ENCODE data around the gene TTC36.

The TTC36 gene

DNA sequence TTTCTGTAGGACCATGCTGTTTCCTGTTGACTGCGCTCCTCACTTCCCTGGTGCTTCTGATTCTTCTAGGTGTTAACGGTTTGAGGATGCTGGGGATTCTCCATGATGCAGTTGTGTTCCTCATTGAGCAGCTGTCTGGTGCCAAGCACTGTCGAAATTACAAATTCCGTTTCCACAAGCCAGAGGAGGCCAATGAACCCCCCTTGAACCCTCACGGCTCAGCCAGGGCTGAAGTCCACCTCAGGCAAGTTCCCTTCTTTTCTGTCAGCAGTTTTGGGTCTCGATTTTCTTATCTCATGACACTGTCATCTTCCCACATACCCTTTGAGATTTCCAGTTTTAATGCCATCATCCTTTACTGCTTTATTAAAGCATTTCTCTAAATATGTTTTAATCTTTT, 7.7 kb upstream of the TTC36 start:
- H3K9me3 ChIP-seq (ENCODE audit: insufficient read depth, low read depth, low read length), result no peaks in the 10 kb centered on the region
- H3K9ac ChIP-seq (ENCODE audit: low read depth, low read length, poor library complexity, severe bottlenecking), result no peak overlapping the region
- peaks cover 88% of the 10 kb centered on the region for H3K36me3 ChIP-seq (ENCODE audit: insufficient read depth, low read length)
- H3K9me2 ChIP-seq (replicated peaks; ENCODE audit: low read depth, low read length), result no peaks in the 10 kb centered on the region
- no peak overlapping the region for H3K4me3 ChIP-seq (ENCODE audit: low read length, poor library complexity, severe bottlenecking)
- no peak overlapping the region for H2AFZ ChIP-seq (ENCODE audit: low read length)
- H3F3A ChIP-seq (ENCODE audit: low read depth), result no peaks in the 10 kb centered on the region
- no peaks in the 10 kb centered on the region for H3K79me2 ChIP-seq (ENCODE audit: insufficient read depth, low read length)
- no peak for TF ChIP-seq EZH2phosphoT487 (IDR thresholded peaks at IDR 0.05; ENCODE audit: borderline replicate concordance)
- TF ChIP-seq, protein P1, sequence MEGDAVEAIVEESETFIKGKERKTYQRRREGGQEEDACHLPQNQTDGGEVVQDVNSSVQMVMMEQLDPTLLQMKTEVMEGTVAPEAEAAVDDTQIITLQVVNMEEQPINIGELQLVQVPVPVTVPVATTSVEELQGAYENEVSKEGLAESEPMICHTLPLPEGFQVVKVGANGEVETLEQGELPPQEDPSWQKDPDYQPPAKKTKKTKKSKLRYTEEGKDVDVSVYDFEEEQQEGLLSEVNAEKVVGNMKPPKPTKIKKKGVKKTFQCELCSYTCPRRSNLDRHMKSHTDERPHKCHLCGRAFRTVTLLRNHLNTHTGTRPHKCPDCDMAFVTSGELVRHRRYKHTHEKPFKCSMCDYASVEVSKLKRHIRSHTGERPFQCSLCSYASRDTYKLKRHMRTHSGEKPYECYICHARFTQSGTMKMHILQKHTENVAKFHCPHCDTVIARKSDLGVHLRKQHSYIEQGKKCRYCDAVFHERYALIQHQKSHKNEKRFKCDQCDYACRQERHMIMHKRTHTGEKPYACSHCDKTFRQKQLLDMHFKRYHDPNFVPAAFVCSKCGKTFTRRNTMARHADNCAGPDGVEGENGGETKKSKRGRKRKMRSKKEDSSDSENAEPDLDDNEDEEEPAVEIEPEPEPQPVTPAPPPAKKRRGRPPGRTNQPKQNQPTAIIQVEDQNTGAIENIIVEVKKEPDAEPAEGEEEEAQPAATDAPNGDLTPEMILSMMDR (conservative IDR thresholded peaks at IDR 0.05; ENCODE audit: low read length), result no peak
- H3K27me3 ChIP-seq (ENCODE audit: insufficient read depth, low read length, poor library complexity, severe bottlenecking), result no peaks in the 10 kb centered on the region
- H3K4me2 ChIP-seq (ENCODE audit: low read depth, low read length, poor library complexity, severe bottlenecking), result no peak overlapping the region
- no peaks in the 10 kb centered on the region for H3K4me1 ChIP-seq (ENCODE audit: insufficient read depth, low read length, poor library complexity, severe bottlenecking)
- no peaks in the 10 kb centered on the region for H4K20me1 ChIP-seq (ENCODE audit: insufficient read depth, low read length, poor library complexity, severe bottlenecking)

DNA sequence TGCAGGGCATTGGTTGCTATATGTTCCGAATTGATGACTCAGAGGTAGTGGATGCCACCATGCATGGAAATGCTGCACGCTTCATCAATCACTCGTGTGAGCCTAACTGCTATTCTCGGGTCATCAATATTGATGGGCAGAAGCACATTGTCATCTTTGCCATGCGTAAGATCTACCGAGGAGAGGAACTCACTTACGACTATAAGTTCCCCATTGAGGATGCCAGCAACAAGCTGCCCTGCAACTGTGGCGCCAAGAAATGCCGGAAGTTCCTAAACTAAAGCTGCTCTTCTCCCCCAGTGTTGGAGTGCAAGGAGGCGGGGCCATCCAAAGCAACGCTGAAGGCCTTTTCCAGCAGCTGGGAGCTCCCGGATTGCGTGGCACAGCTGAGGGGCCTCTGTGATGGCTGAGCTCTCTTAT, 5.4 kb upstream of the TTC36 start:
- no peak overlapping the region for H3K4me3 ChIP-seq (ENCODE audit: low read length, poor library complexity, severe bottlenecking)
- no peaks in the 10 kb centered on the region for H3K27me3 ChIP-seq (ENCODE audit: insufficient read depth, low read length, poor library complexity, severe bottlenecking)
- H3K4me2 ChIP-seq (ENCODE audit: low read depth, low read length, poor library complexity, severe bottlenecking), result no peak overlapping the region
- no peaks in the 10 kb centered on the region for H3K9me2 ChIP-seq (replicated peaks; ENCODE audit: low read depth, low read length)
- H2AFZ ChIP-seq (ENCODE audit: low read length), result no peak overlapping the region
- 0 out of 2 replicates have a peak, but pooled peaks cover 3% of the 10 kb centered on the region for H3F3A ChIP-seq (ENCODE audit: low read depth)
- H3K9ac ChIP-seq (ENCODE audit: low read depth, low read length, poor library complexity, severe bottlenecking), result no peak overlapping the region
- H3K9me3 ChIP-seq (ENCODE audit: insufficient read depth, low read depth, low read length), result no peaks in the 10 kb centered on the region
- TF ChIP-seq, protein P1 (conservative IDR thresholded peaks at IDR 0.05; ENCODE audit: low read length), result no peak
- TF ChIP-seq EZH2phosphoT487 (IDR thresholded peaks at IDR 0.05; ENCODE audit: borderline replicate concordance), result no peak
- H3K79me2 ChIP-seq (ENCODE audit: insufficient read depth, low read length), result no peaks in the 10 kb centered on the region
- peaks cover 4% of the 10 kb centered on the region for H3K4me1 ChIP-seq (ENCODE audit: insufficient read depth, low read length, poor library complexity, severe bottlenecking)
- no peaks in the 10 kb centered on the region for H4K20me1 ChIP-seq (ENCODE audit: insufficient read depth, low read length, poor library complexity, severe bottlenecking)
- peaks cover 76% of the 10 kb centered on the region for H3K36me3 ChIP-seq (ENCODE audit: insufficient read depth, low read length)

DNA sequence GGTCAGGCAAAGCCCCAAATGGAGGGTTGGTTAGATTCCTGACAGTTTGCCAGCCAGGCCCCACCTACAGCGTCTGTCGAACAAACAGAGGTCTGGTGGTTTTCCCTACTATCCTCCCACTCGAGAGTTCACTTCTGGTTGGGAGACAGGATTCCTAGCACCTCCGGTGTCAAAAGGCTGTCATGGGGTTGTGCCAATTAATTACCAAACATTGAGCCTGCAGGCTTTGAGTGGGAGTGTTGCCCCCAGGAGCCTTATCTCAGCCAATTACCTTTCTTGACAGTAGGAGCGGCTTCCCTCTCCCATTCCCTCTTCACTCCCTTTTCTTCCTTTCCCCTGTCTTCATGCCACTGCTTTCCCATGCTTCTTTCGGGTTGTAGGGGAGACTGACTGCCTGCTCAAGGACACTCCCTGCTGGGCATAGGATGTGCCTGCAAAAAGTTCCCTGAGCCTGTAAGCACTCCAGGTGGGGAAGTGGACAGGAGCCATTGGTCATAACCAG, 4.7 kb upstream of the TTC36 start:
- Histone ChIP-seq H3K4me2 (ENCODE audit: low read depth, low read length, poor library complexity, severe bottlenecking) (no peak overlapping the region), H2AFZ (ENCODE audit: low read length) (no peak overlapping the region), H3K9me3 (ENCODE audit: insufficient read depth, low read depth, low read length) (no peaks in the 10 kb centered on the region), H4K20me1 (ENCODE audit: insufficient read depth, low read length, poor library complexity, severe bottlenecking) (no peaks in the 10 kb centered on the region), H3K4me3 (ENCODE audit: low read length, poor library complexity, severe bottlenecking) (no peak overlapping the region), H3K4me1 (ENCODE audit: insufficient read depth, low read length, poor library complexity, severe bottlenecking) (peaks cover 10% of the 10 kb centered on the region), H3K36me3 (ENCODE audit: insufficient read depth, low read length) (peaks cover 71% of the 10 kb centered on the region), H3K9me2 (replicated peaks; ENCODE audit: low read depth, low read length) (no peaks in the 10 kb centered on the region), H3K9ac (ENCODE audit: low read depth, low read length, poor library complexity, severe bottlenecking) (no peak overlapping the region), H3F3A (ENCODE audit: low read depth) (0 out of 2 replicates have a peak, but pooled peaks cover 3% of the 10 kb centered on the region), H3K79me2 (ENCODE audit: insufficient read depth, low read length) (no peaks in the 10 kb centered on the region), H3K27me3 (ENCODE audit: insufficient read depth, low read length, poor library complexity, severe bottlenecking) (no peaks in the 10 kb centered on the region)
- no peak for TF ChIP-seq EZH2phosphoT487 (IDR thresholded peaks at IDR 0.05; ENCODE audit: borderline replicate concordance)
- TF ChIP-seq, protein P1 (conservative IDR thresholded peaks at IDR 0.05; ENCODE audit: low read length), result peak; percentile 50

All from Loucy (cell line).